ENCODE data around the gene GAS5. TPM values are rescaled to one million over a fixed set of nuclear protein-coding genes. Genes with fewer than 3 reads are reported as not detected.
A peak's percentile ranks its signal among the peaks of the same experiment; 100 is the strongest.

Gene GAS5
- total and polyA plus RNA-seq, 9 of the 15 experiments (the other 6 are each of a cell fraction or from before 2014, with no cell fraction given) = 565 to 1,860 (median 1,006) TPM

DNA sequence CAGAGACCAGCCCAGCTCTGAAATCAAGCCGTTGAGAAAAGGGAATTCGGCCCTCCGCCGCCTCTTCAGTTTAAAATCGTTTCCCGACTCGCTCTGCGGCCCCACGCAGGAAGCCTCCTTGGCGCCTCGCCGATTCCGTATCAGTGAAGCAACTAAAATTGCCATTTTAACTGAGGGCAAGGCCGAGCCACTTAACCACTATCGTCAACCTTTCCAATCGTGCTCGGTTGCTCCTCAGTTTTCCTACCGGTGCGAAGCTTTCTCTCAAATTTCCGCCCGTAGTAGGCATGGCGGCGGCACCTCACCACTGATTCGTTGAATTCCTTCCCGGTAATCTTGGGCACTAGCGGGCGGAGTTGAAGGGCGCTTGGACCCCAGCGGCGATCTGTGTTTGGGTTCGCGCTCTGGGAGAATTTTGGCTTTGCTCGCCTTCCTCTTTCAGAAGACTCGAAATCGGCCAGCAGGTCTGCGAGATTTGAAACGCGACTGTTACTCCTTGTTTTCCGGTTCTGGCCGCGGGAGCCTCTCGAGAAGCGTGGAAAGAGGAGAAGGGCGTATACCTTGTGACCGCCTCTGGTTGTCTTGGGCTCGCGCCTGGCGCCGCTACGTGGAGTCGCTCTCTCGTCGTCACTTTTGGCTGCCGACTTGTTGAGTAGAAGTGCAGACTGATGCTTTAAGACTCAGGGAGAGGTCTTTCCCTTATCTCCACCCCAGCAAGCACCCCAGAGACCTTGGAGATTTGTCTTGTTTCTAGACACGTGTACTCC is 43.3 kb downstream of the GAS5 start, which contains the start of the genes CENPL and DARS2 (continued):
- TF ChIP-seq ZNF354B (CRISPR knock-in tag; IDR thresholded peaks at IDR 0.05) = no peak
- no peak for TF ChIP-seq ZNF79 (CRISPR knock-in tag; IDR thresholded peaks at IDR 0.05; ENCODE audit: low read depth)
- peak; percentile 74 for TF ChIP-seq NFYB (IDR thresholded peaks at IDR 0.05; ENCODE audit: extremely low read depth, insufficient read length)
- peak; percentile 93 for TF ChIP-seq ZNF197 (CRISPR knock-in tag; IDR thresholded peaks at IDR 0.05; ENCODE audit: low read depth)
- no peak for TF ChIP-seq MAFK (IDR thresholded peaks at IDR 0.05; ENCODE audit: low read length)
- TF ChIP-seq, protein P1, sequence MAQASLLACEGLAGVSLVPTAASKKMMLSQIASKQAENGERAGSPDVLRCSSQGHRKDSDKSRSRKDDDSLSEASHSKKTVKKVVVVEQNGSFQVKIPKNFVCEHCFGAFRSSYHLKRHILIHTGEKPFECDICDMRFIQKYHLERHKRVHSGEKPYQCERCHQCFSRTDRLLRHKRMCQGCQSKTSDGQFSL (CRISPR knock-in tag; IDR thresholded peaks at IDR 0.05) = no peak; the same call in none of the 2 replicates
- TF ChIP-seq, protein P1 (tag; IDR thresholded peaks at IDR 0.05) = no peak
- TF ChIP-seq RCOR1 (IDR thresholded peaks at IDR 0.05; ENCODE audit: borderline replicate concordance in 1 of 2, low read depth in 2 of 2, low read length in 2 of 2) = peak in 1 of 2 experiments; percentile 57; a peak in 1 of 4 replicates
- no peak for TF ChIP-seq WHSC1 (IDR thresholded peaks at IDR 0.05; ENCODE audit: low read length)
- TF ChIP-seq, protein P2, sequence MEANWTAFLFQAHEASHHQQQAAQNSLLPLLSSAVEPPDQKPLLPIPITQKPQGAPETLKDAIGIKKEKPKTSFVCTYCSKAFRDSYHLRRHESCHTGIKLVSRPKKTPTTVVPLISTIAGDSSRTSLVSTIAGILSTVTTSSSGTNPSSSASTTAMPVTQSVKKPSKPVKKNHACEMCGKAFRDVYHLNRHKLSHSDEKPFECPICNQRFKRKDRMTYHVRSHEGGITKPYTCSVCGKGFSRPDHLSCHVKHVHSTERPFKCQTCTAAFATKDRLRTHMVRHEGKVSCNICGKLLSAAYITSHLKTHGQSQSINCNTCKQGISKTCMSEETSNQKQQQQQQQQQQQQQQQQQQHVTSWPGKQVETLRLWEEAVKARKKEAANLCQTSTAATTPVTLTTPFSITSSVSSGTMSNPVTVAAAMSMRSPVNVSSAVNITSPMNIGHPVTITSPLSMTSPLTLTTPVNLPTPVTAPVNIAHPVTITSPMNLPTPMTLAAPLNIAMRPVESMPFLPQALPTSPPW (CRISPR knock-in tag; IDR thresholded peaks at IDR 0.05) = peak; percentile 59
- TF ChIP-seq, protein P3, sequence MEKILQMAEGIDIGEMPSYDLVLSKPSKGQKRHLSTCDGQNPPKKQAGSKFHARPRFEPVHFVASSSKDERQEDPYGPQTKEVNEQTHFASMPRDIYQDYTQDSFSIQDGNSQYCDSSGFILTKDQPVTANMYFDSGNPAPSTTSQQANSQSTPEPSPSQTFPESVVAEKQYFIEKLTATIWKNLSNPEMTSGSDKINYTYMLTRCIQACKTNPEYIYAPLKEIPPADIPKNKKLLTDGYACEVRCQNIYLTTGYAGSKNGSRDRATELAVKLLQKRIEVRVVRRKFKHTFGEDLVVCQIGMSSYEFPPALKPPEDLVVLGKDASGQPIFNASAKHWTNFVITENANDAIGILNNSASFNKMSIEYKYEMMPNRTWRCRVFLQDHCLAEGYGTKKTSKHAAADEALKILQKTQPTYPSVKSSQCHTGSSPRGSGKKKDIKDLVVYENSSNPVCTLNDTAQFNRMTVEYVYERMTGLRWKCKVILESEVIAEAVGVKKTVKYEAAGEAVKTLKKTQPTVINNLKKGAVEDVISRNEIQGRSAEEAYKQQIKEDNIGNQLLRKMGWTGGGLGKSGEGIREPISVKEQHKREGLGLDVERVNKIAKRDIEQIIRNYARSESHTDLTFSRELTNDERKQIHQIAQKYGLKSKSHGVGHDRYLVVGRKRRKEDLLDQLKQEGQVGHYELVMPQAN (IDR thresholded peaks at IDR 0.05; ENCODE audit: borderline replicate concordance) = peak; percentile 78; the same call in 1 of the 2 replicates
- TF ChIP-seq ZC3H8 (IDR thresholded peaks at IDR 0.05) = 0 out of 2 replicates have a peak, but pooled peaks have one; percentile 15
- TF ChIP-seq RBBP5 (IDR thresholded peaks at IDR 0.05; ENCODE audit: borderline replicate concordance, insufficient read depth, low read length, poor library complexity, severe bottlenecking) = peak; percentile 60
- TF ChIP-seq ZNF347 (CRISPR knock-in tag; IDR thresholded peaks at IDR 0.05; ENCODE audit: low read depth) = no peak
- TF ChIP-seq, protein P4, sequence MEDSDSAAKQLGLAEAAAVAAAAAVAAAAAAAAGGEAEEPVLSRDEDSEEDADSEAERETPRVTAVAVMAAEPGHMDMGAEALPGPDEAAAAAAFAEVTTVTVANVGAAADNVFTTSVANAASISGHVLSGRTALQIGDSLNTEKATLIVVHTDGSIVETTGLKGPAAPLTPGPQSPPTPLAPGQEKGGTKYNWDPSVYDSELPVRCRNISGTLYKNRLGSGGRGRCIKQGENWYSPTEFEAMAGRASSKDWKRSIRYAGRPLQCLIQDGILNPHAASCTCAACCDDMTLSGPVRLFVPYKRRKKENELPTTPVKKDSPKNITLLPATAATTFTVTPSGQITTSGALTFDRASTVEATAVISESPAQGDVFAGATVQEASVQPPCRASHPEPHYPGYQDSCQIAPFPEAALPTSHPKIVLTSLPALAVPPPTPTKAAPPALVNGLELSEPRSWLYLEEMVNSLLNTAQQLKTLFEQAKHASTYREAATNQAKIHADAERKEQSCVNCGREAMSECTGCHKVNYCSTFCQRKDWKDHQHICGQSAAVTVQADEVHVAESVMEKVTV (CRISPR knock-in tag; IDR thresholded peaks at IDR 0.05) = no peak
- TF ChIP-seq ZNF124 (CRISPR knock-in tag; IDR thresholded peaks at IDR 0.05) = no peak
- peak in 1 of 2 experiments; percentile 80; a peak in 2 of 4 replicates for TF ChIP-seq HDAC1 (IDR thresholded peaks at IDR 0.05)
- peak; percentile 44; the same call in 1 of the 2 replicates for TF ChIP-seq ZNF232 (CRISPR knock-in tag; IDR thresholded peaks at IDR 0.05)
- TF ChIP-seq EHMT2 (IDR thresholded peaks at IDR 0.05) = peak; percentile 31; the same call in 1 of the 2 replicates
- no peak for TF ChIP-seq MCM3 (IDR thresholded peaks at IDR 0.05)
- peak; percentile 83 for TF ChIP-seq ZFX (CRISPR knock-in tag; IDR thresholded peaks at IDR 0.05)
